ENCODE measurements around the gene ADGRG1.

Gene ADGRG1

DNA sequence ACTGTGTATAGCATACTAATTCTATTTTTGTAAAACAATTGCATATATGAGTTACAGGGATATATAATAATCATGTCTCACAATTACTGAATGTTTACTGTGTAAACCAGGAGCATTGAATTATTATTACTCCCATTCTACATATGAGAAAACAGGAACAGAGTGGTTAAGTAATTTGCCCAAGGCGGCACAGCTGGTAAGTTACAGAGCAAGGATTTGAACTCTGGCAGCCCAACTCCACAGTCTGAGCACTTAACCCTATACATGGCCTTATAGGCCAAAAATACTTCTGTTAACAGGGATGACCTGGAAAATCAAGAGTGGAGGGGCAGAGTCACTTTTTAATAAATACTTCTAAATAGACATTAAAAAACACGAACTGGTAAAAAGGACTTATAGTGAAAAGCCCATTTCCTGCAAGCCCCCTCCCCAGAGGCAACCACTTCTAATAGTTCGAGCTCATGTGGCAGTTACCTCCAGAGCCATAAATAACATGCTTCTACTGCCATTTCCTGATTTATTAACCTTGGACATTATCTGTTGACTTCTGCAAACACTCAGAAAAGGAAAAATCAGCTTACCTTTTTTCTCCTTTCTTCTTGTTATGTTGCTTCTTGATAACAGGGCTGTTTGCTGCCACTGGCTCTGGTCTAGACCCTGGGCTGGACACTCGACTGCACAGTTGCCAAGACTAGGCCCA is 22.1 kb upstream of the ADGRG1 start:
- no peak overlapping the region for H3K4me3 ChIP-seq (replicated peaks; ENCODE audit: low read depth, low read length)
- no peak for DNase-seq (ENCODE audit: extremely low read depth, low read depth)
- no peak for TF ChIP-seq CTCF (IDR thresholded peaks at IDR 0.05; ENCODE audit: low read depth, low read length, missing control alignments)

DNA sequence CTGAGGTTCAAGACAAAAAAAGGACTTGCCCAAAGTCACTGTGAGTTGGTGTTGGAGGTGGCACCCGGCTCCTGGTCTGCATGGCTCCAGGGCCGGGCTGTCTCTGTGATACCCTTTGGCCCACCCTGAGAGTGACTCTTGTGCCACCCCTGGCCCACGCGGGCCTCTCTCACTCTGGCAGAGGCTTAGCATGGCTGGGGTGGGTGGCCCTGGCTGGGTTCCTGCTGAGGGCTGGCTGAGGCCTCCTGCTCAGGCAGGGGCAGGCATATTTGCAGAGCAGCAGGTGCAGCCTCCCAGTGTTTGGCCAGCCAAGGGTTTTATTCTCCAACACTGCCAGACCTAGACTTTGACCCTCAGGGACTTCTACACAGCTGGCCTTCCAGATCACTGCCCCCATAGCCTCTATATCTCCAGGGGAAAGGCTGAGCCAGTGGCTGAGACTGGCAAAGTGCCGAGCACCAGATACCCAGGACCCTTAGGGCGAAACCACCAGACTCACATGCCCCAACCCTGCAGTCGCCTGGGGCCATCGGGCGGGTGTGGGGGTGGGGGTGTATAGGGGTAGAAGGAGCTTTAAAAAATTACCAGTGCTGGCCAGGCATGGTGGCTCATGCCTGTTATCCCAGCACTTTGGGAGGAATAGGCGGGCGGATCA is 21.5 kb upstream of the ADGRG1 start:
- no peak for DNase-seq (ENCODE audit: extremely low read depth, low read depth)
- H3K4me3 ChIP-seq (replicated peaks; ENCODE audit: low read depth, low read length): no peak overlapping the region
- no peak for TF ChIP-seq CTCF (IDR thresholded peaks at IDR 0.05; ENCODE audit: low read depth, low read length, missing control alignments)

DNA sequence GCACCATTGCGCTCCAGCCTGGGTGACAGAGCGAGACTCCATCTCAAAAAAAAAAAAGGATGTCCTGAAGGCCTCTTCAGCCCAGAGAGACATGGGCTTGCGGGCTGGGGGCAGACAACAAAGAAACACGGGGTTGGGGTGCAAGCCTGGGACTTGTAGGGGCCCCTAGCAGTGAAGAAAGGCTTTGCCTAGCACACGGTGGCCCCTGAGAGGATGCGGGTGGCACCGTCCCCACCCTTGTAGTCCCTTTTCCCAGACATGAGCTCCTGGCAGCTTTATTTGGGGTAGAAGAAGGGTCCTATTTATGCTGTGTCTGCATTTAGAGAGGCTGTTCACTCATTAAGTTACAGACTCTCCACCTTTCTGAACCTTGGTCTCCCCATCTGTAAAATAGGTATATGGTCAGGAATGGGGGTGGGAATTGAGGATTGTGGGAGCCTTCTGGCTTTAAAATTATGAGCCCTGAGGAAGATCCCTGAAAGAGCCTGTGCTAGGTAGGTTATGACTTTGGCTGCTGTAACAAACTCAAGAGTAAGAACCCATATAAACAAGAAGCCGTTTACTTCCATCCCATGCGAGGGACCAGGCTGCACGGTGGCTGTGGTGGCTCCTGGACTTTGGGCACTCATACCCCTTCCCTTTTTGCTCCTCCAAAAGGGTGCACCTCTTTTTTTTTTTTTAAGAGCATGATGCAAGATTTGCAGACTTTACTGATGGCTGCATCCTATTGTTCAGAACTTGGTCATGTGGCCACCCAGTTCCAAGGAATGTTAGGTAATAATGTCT is 20.6 kb upstream of the ADGRG1 start:
- no peak overlapping the region for H3K4me3 ChIP-seq (replicated peaks; ENCODE audit: low read depth, low read length)
- no peak for TF ChIP-seq CTCF (IDR thresholded peaks at IDR 0.05; ENCODE audit: low read depth, low read length, missing control alignments)
- no peak for DNase-seq (ENCODE audit: extremely low read depth, low read depth)

GRCh38 chr16:57608462-57609113 is 19.8 kb upstream of the ADGRG1 start:
- TF ChIP-seq CTCF (IDR thresholded peaks at IDR 0.05; ENCODE audit: low read depth, low read length, missing control alignments): no peak
- H3K4me3 ChIP-seq (replicated peaks; ENCODE audit: low read depth, low read length): no peak overlapping the region
- DNase-seq (ENCODE audit: extremely low read depth, low read depth): no peak

DNA sequence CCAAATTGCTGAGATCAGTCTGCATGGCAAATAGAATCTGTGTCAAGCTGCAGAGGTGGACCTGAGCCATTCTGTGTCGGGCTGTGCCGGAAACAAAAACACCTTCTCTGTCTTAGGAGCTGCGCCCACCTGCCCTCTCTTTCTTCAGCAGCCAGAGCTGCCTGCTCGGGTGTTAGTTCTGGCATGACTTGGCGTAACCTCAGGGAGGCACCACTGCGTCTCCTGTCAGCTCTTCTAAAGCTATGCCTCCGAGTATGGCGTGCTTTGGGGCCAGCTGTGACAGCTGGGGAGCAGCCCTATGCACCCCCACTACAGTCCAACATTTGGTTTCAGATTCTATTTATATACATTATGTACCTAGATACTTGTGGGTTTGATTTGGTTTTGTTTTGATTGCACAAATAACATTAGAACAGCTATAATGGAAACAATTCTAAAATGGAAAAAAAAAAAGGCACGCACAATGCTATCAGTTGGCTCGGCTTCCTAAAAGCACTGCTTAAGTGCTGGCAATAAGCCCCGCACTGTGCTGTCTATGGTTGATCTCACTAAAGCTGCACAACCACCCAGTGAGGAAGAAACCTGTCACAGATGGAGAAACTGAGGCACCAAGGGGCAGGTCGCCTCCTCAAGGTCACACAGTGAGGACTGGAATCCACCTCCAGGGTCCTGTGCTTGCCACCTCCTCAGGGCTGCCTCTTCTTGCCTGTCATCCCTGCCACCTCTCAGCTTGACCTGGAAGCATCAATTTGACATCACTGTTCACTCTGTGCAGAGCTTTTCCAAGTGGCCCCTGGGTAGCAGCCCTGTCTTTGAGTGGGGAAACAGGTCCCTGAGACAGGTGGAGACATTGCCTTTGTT is 18.7 kb upstream of the ADGRG1 start:
- no peak overlapping the region for H3K4me3 ChIP-seq (replicated peaks; ENCODE audit: low read depth, low read length)
- no peak for TF ChIP-seq CTCF (IDR thresholded peaks at IDR 0.05; ENCODE audit: low read depth, low read length, missing control alignments)
- DNase-seq (ENCODE audit: extremely low read depth, low read depth): no peak

DNA sequence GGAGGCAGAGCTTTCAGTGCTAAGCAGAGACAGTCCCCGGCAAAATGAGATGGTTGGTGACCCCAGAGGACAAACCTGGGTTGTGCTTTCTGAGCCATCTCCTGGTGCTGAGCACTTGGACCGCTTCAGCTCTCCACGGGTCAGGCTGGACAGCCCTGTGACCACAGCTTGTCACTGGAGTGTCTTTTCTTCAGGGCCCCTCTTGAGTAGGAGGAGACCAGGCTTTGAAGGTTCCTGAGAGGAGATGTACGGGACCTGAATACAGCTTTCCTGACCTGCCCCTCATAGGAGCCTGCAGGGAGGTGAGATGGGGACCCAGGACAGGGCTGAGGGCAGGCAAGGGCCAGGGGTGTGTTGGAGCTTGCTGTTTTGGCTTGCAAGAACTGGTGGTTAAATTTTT is 17.8 kb upstream of the ADGRG1 start:
- DNase-seq (ENCODE audit: extremely low read depth, low read depth): no peak
- no peak for TF ChIP-seq CTCF (IDR thresholded peaks at IDR 0.05; ENCODE audit: low read depth, low read length, missing control alignments)
- no peak overlapping the region for H3K4me3 ChIP-seq (replicated peaks; ENCODE audit: low read depth, low read length)
